Fibroblast of the aortic adventitia (primary cell): ENCODE data around the gene CABYR. TPM values are rescaled to one million over a fixed set of nuclear protein-coding genes. Genes with fewer than 3 reads are reported as not detected.
"Not testable (repeated sequence)": the region's sequence is repeated elsewhere in the genome, so short reads cannot be mapped to it uniquely, and the experiment has no call there.

Source experiments
- DNase-seq: peaks from one replicate; pipeline ENCODE4 v3.0.0-alpha.2; 2010; ENCODE audit warnings: low read depth
- H3K4me3 ChIP-seq: 2 replicates; pipeline ENCODE4 v1.5.1; 2011; ENCODE audit warnings: low read depth, mild to moderate bottlenecking, control low read depth, low read length, moderate library complexity
- total RNA-seq: library from RNA; depleted of rRNA; stranded (reverse); fragments of >200 nt; gene quantifications from 2 replicates; pipeline ENCODE4 v1.2.3, GENCODE V29; 2012; ENCODE audit warnings: low replicate concordance
- TF ChIP-seq, protein P1 (sequence below): IDR thresholded peaks from 2 replicates; pipeline ENCODE4 v1.5.1; 2011; ENCODE audit warnings: mild to moderate bottlenecking, low read length, control low read depth, inconsistent platforms; ENCODE audit not compliant: insufficient read depth

Gene CABYR
- total RNA-seq, 1 donor: 7.3 TPM

DNA sequence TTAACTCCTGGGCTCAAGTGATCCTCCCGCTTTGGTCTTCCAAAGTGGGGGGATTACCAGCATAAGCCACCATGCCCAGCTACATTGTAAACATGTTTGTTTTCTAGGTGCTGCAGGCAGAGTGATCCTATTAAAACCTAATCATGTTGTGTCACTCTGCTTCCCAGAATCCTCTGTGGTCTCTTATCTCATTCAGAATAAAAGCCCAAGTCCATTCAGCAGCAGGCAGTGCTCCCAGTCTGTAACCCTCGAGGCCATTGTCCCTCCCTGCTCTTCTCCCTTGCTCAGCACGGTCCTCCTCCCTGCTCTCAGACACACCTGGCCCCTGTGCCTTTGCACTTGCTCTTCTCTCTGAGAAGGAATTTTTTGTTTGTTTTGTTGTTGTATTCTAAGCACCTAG is 11.1 kb upstream of the CABYR start:
- no peak overlapping the region for H3K4me3 ChIP-seq
- TF ChIP-seq, protein P1, sequence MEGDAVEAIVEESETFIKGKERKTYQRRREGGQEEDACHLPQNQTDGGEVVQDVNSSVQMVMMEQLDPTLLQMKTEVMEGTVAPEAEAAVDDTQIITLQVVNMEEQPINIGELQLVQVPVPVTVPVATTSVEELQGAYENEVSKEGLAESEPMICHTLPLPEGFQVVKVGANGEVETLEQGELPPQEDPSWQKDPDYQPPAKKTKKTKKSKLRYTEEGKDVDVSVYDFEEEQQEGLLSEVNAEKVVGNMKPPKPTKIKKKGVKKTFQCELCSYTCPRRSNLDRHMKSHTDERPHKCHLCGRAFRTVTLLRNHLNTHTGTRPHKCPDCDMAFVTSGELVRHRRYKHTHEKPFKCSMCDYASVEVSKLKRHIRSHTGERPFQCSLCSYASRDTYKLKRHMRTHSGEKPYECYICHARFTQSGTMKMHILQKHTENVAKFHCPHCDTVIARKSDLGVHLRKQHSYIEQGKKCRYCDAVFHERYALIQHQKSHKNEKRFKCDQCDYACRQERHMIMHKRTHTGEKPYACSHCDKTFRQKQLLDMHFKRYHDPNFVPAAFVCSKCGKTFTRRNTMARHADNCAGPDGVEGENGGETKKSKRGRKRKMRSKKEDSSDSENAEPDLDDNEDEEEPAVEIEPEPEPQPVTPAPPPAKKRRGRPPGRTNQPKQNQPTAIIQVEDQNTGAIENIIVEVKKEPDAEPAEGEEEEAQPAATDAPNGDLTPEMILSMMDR: no peak
- no peak for DNase-seq

DNA sequence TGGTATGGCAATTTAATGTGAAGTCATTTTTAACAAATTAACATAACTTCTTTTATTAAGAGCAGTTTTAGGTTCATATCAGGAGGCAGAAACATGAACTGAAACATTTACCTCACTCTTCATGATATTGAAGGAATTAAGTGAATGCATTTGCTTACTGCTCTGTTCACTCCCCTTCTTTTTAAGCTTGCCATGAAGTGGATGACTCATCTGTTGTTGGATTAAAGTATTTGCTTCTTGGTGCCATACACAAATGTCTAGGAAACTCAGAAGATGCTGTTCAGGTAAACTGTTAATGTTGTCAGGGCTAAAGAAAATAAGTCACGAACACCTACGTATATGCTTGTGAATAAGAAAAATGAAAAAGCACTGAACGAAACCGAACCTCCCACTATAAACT is 10.2 kb upstream of the CABYR start:
- peak; percentile 9 for DNase-seq
- TF ChIP-seq, protein P1: no peak
- H3K4me3 ChIP-seq: no peak overlapping the region

DNA sequence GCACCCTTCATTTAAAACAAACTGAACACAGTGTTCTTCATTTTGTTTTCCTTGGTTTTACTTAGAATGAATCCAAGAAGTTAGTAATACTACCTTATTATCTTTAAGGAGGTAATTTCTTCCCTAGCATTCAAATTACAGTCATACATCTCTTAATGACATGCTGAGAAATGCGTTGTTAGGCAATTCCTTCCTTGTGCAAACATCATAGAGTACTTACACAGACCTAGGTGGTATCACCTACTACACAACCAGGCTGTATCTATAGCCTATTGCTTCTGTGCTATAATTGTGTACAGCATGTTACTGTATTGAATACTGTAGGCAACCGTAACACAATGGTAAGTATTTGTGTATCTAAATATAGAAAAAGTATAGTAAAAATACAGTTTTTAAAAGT is 8.4 kb upstream of the CABYR start:
- no peak overlapping the region for H3K4me3 ChIP-seq
- no peak for DNase-seq
- TF ChIP-seq, protein P1: no peak

DNA sequence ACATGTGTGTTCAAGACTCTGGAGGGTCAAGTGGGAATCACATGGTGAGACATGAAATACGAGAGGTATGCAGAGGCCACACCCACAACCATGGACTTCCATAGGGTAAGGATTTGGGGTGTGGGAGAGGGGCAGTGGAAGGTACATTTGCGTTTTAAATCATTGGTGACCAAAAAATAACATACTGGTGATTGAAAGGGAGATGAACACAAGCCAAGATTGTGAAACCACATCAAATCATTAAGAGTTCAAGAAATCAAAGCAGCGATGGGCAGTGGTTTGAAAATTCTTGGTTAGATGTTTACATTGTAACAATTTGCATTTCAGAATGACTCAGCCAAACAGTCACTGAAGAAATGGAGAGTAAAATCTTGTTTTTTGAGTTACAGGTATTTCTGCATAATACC is 1.9 kb upstream of the CABYR start:
- H3K4me3 ChIP-seq: no peak overlapping the region
- TF ChIP-seq, protein P1: no peak
- no peak for DNase-seq

DNA sequence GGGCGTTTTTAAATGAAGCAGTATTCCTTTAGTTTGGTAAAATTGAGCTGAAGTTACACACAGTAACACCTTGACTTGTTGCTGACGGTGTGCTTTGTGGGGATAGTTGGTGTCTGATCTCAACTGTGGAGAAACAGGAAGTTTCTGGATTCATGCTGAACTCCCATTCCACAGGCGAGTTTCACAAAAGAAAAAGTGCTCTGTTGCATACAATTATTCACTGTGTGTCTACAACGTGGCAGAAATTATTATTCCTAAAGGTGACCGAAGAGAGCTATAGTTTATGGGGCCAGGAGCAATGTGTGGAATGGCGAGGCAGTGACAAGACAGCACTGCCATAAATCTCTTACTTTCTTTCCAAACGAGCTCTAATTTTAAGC is 463 bp upstream of the CABYR start:
- H3K4me3 ChIP-seq: peak overlapping the region; percentile 76
- DNase-seq: no peak
- TF ChIP-seq, protein P1: no peak

DNA sequence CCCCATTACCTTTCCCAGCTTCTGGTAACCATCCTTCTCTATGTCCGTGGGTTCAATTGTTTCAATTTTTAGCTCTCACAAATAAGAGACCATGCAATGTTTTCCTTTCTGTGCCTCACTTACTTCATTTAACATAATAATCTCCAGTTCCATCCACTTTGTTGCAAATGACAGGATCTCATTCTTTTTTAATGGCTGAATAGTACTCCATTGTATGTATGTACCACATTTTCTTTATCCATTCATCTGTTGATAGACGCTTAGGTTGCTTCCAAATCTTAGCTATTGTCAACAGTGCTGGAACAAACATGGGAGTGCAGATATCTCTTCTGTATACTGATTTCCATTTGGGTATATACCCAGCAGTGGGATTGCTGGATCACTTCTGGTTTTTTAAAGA is 1.8 kb downstream of the CABYR start:
- no peak for DNase-seq
- TF ChIP-seq, protein P1: no peak
- no peak overlapping the region for H3K4me3 ChIP-seq

DNA sequence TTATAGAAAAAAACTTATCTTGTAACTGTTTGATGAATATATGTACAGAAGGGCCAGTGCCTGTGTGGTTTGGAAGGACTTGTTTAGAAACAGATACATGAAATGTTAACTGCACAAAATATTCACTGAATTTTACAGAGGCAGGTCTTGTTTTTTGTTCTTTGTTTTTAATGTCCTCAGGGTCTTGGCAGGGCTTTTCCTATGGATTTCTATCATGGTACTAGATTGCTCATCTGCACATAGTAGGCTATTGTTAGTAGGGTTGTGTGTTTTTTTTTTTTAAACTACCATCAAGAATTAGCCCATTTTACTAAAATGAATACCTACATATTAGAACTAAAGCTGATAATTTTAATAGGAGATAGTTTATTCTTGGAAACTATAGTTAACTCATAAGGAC is 3.5 kb downstream of the CABYR start:
- no peak for DNase-seq
- no peak overlapping the region for H3K4me3 ChIP-seq
- TF ChIP-seq, protein P1: no peak

DNA sequence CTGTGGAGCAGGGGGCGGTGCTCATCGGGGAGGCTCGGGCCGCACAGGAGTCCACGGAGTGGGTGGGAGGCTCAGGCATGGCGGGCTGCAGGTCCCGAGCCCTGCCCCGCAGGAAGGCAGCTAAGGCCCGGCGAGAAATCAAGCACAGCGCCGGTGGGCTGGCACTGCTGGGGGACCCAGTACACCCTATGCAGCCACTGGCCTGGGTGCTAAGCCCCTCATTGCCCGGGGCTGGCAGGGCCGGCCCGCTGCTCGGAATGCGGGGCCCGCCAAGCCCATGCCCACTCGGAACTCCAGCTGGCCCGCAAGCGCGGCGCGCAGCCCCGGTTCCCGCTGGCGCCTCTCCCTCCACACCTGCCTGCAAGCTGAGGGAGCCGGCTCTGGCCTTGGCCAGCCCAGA is 10.7 kb downstream of the CABYR start:
- H3K4me3 ChIP-seq, DNase-seq: not testable (repeated sequence)
